HepG2 (cell line): ENCODE measurements around the gene ARHGAP10. TPM values are rescaled to one million over a fixed set of nuclear protein-coding genes. Genes with fewer than 3 reads are reported as not detected.

Experiments
- ATAC-seq: fragments of 200-7000 bp; cut with Tn5 transposase; 3 replicates; pipeline ENCODE4 v1.9.1; 2020; ENCODE audit warnings: mild to moderate bottlenecking, moderate library complexity
- BruUV-seq: library from RNA; stranded (reverse); fragments of 400-500 nt; replicated peaks from 2 replicates; lab custom pipeline; 2021; lab: Mats Ljungman, UMichigan
- CTCF ChIA-PET: fragments of 300-600 bp; formaldehyde crosslinking; extraction: SDS; loops from one replicate; lab custom pipeline; 2021; ENCODE audit warnings: low total read pairs, inconsistent platforms, low intra/inter-chr PET ratio; lab: Yijun Ruan, JAX
- POLR2A ChIA-PET: fragments of 350-600 bp; sonication (Branson Sonifier 250); formaldehyde crosslinking; loops from one replicate; lab custom pipeline; 2020; ENCODE audit warnings: antibody characterized with exemption, inconsistent platforms; lab: Yijun Ruan, JAX
- DNase-seq: peaks from one replicate; pipeline ENCODE4 v3.0.0-alpha.2; 2015; ENCODE audit warnings: low spot score
- FAIRE-seq: peaks from 3 replicates; lab custom pipeline; 2011; peaks lifted over from hg19 to GRCh38; lab: Jason Lieb, UNC
- H2AFZ ChIP-seq: one replicate; pipeline ENCODE4 v1.6.1; 2011; ENCODE audit warnings: low read length, inconsistent platforms
- H3K27ac ChIP-seq: fragments of 300-600 bp; 3 replicates; pipeline ENCODE4 v1.8.0; 2011; ENCODE audit warnings: mixed run types, mild to moderate bottlenecking, mixed read lengths, low read length, inconsistent platforms; ENCODE audit not compliant: insufficient read depth; ENCODE audit errors: extremely low read length
- H3K27me3 ChIP-seq, 2 experiments: fragments of 200-600 bp in 1 of 2; 2 replicates in 1 of 2; 3 replicates in 1 of 2; pipeline versions ENCODE4 v1.6.0 to v1.8.0; 2011; ENCODE audit warnings: low read length in 2 of 2, mild to moderate bottlenecking in 2 of 2, moderate library complexity in 2 of 2, inconsistent platforms in 1 of 2; ENCODE audit not compliant: insufficient read depth in 2 of 2, control insufficient read depth in 1 of 2
- H3K36me3 ChIP-seq, 2 experiments: fragments of 200-600 bp in 1 of 2; replicated peaks in 1 of 2; 2 replicates in 1 of 2; 3 replicates in 1 of 2; pipeline versions ENCODE4 v1.5.1 to v1.8.0; 2011; ENCODE audit warnings: low read length in 2 of 2, inconsistent platforms in 1 of 2; ENCODE audit not compliant: insufficient read depth in 2 of 2, control insufficient read depth in 1 of 2
- H3K4me1 ChIP-seq: 2 replicates; pipeline ENCODE4 v1.5.1; 2012; ENCODE audit warnings: low read length, inconsistent platforms; ENCODE audit not compliant: insufficient read depth
- H3K4me2 ChIP-seq: 2 replicates; pipeline ENCODE4 v1.6.0; 2011; ENCODE audit warnings: low read depth, low read length, inconsistent platforms
- H3K4me3 ChIP-seq, 3 experiments: fragments of 200-600 bp in 1 of 3; sonication (generic), shearing (Covaris generic) in 1 of 3; replicated peaks in 1 of 3; 2 replicates each; pipeline ENCODE4 v1.5.1; 2011 to 2016; ENCODE audit warnings: low read length in 3 of 3, inconsistent platforms in 2 of 3, low read depth in 2 of 3, mild to moderate bottlenecking in 2 of 3, control low read depth in 1 of 3, mixed read lengths in 1 of 3; ENCODE audit not compliant: insufficient read depth in 1 of 3
- H3K79me2 ChIP-seq: one replicate; pipeline ENCODE4 v1.6.1; 2011; ENCODE audit warnings: low read length, inconsistent platforms; ENCODE audit not compliant: insufficient read depth
- H3K9ac ChIP-seq: 2 replicates; pipeline ENCODE4 v1.6.0; 2011; ENCODE audit warnings: mild to moderate bottlenecking, low read depth, low read length, inconsistent platforms; ENCODE audit not compliant: insufficient read depth
- H3K9me3 ChIP-seq: 2 replicates; pipeline ENCODE4 v1.5.1; 2012; ENCODE audit warnings: mild to moderate bottlenecking, low read length
- H4K20me1 ChIP-seq: 2 replicates; pipeline ENCODE4 v1.6.0; 2011; ENCODE audit warnings: inconsistent platforms, mild to moderate bottlenecking, low read length, moderate library complexity; ENCODE audit not compliant: insufficient read depth
- ETV6 ChIP-seq: sonication (generic); formaldehyde crosslinking; conservative IDR thresholded peaks from 2 replicates; pipeline ENCODE4 v1.4.0; 2020; ENCODE audit warnings: missing genetic modification reagents
- FOXJ3 ChIP-seq: sonication (generic); formaldehyde crosslinking; IDR thresholded peaks from 2 replicates; pipeline ENCODE4 v1.4.0; 2020; ENCODE audit warnings: missing genetic modification reagents, mild to moderate bottlenecking, borderline replicate concordance
- NFIC ChIP-seq: IDR thresholded peaks from 2 replicates; pipeline ENCODE4 v1.6.1; 2012; ENCODE audit warnings: mild to moderate bottlenecking, low read length, inconsistent platforms
- NFRKB ChIP-seq: fragments of 450-650 bp; IDR thresholded peaks from 2 replicates; pipeline ENCODE4 v1.6.1; 2017
- RFX1 ChIP-seq: fragments of 450-650 bp; IDR thresholded peaks from 2 replicates; pipeline ENCODE4 v1.6.1; 2017
- ZNF138 ChIP-seq: sonication (generic); formaldehyde crosslinking; IDR thresholded peaks from 2 replicates; pipeline ENCODE4 v1.5.0; 2020; ENCODE audit warnings: mild to moderate bottlenecking, low read depth, missing genetic modification reagents
- ZNF468 ChIP-seq: sonication (generic); formaldehyde crosslinking; IDR thresholded peaks from 2 replicates; pipeline ENCODE4 v1.8.0; 2022; ENCODE audit warnings: mild to moderate bottlenecking, moderate library complexity, missing genetic modification reagents
- ZNF839 ChIP-seq: sonication (generic); formaldehyde crosslinking; IDR thresholded peaks from 2 replicates; pipeline ENCODE4 v1.4.0; 2020; ENCODE audit warnings: missing genetic modification reagents, mild to moderate bottlenecking, borderline replicate concordance
- WGBS: methylation state at CpG from one replicate; pipeline ENCODE4 v1.1.6; 2017; ENCODE audit warnings: low lambda C conversion rate; 5-methylcytosine and 5-hydroxymethylcytosine counted together
- in situ Hi-C: cut with HindIII; loops from 2 replicates; pipeline ENCODE4 v1.10.0; 2017; ENCODE audit warnings: low pct_unique_long_range_greater_than_20kb; ENCODE audit not compliant: extremely low pct_ligation_motif_present
- intact Hi-C: fragments of 100-400 bp; cut with micrococcal nuclease; formaldehyde crosslinking; loops from one replicate; pipeline ENCODE4 v1.10.0; 2022; ENCODE audit not compliant: unreplicated experiment
- polyA plus RNA-seq, 8 experiments: library from polyadenylated mRNA; depleted of rRNA in 3 of 8; stranded (reverse) in 7 of 8; unstranded in 1 of 8; fragments of >200 nt; fragmentation: Illumina TruSeq in 4 of 8; extraction: Trizol in 4 of 8; gene quantifications; 2 replicates each; pipeline versions ENCODE4 v1.2.1 to v1.2.3, GENCODE V29; 2011 to 2016; ENCODE audit warnings: low read depth in 4 of 8, missing spikeins in 1 of 8, mixed read lengths in 1 of 8; ENCODE audit not compliant: insufficient read depth in 1 of 8
- total RNA-seq, 5 experiments: library from RNA; depleted of rRNA; stranded (reverse); fragments of >200 nt; fragmentation: Illumina TruSeq; extraction: Trizol; gene quantifications; 2 replicates each; pipeline ENCODE4 v1.2.3, GENCODE V29; 2016; ENCODE audit warnings: low read depth in 1 of 5
- TF ChIP-seq, protein P1 (sequence below): sonication (generic); formaldehyde crosslinking; IDR thresholded peaks from 2 replicates; pipeline ENCODE4 v1.8.0; 2022; ENCODE audit warnings: missing genetic modification reagents, mild to moderate bottlenecking, borderline replicate concordance
- TF ChIP-seq, protein P2 (sequence below): sonication (generic); formaldehyde crosslinking; IDR thresholded peaks from 2 replicates; pipeline ENCODE4 v1.5.1; 2020; ENCODE audit warnings: missing genetic modification reagents, mild to moderate bottlenecking, borderline replicate concordance

The ARHGAP10 gene
- total and polyA plus RNA-seq, 2 of the 13 experiments (the other 11 are each of a cell fraction or from before 2014, with no cell fraction given), result 0.45 to 1.6 TPM

GRCh38 chr4:147944670-147945260, 212.9 kb downstream of the ARHGAP10 start:
- no peaks in the 10 kb centered on the region for H3K79me2 ChIP-seq
- DNase-seq (no peak), ATAC-seq (no peak), FAIRE-seq (no peak)
- no peak overlapping the region for H3K27ac ChIP-seq
- POLR2A ChIA-PET, result no interaction called here
- no peak for TF ChIP-seq NFRKB
- no peak for TF ChIP-seq NFIC
- TF ChIP-seq ZNF468 (CRISPR knock-in tag), result no peak
- no peak for TF ChIP-seq RFX1
- TF ChIP-seq FOXJ3, result no peak
- TF ChIP-seq, protein P1, sequence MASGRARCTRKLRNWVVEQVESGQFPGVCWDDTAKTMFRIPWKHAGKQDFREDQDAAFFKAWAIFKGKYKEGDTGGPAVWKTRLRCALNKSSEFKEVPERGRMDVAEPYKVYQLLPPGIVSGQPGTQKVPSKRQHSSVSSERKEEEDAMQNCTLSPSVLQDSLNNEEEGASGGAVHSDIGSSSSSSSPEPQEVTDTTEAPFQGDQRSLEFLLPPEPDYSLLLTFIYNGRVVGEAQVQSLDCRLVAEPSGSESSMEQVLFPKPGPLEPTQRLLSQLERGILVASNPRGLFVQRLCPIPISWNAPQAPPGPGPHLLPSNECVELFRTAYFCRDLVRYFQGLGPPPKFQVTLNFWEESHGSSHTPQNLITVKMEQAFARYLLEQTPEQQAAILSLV (CRISPR knock-in tag), result no peak
- no peak for TF ChIP-seq ZNF138
- no peak for TF ChIP-seq ETV6 (CRISPR knock-in tag)
- TF ChIP-seq, protein P2, sequence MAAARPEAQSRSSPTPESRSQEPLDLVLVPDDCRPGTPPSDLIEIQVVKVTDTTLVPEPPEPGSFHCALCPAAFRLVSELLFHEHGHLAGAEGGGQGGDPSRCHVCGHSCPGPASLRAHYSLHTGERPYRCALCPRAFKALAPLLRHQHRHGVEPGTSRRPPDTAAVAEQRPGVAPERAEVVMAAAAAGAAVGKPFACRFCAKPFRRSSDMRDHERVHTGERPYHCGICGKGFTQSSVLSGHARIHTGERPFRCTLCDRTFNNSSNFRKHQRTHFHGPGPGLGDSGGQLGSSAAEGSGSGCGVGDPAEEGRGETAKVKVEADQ (CRISPR knock-in tag), result no peak
- no peak for TF ChIP-seq ZNF839 (CRISPR knock-in tag)
- no TSS peak for BruUV-seq
- H3K4me1 ChIP-seq, result no peaks in the 10 kb centered on the region
- in situ Hi-C loops, result no loop called here
- no peaks in the 10 kb centered on the region for H3K36me3 ChIP-seq
- CTCF ChIA-PET, result no interaction called here
- WGBS, result 65% methylated on average over 9 of the region's 10 CpGs
- no peaks in the 10 kb centered on the region for H3K9me3 ChIP-seq
- intact Hi-C loops, result no loop called here
- H3K27me3 ChIP-seq, result no peaks in the 10 kb centered on the region
- no peaks in the 10 kb centered on the region for H4K20me1 ChIP-seq
- H3K9ac ChIP-seq, result no peak overlapping the region
- H2AFZ ChIP-seq, result no peak overlapping the region
- H3K4me3 ChIP-seq, result no peak overlapping the region
- no peak overlapping the region for H3K4me2 ChIP-seq
